Duodenal mucosa (tissue), 2 donors: Measurements from ENCODE around the gene HDC.

Experiments used
- H3K27ac ChIP-seq: one replicate; pipeline ENCODE4 v1.7.0; 2013; ENCODE audit warnings: low read depth, low read length
- H3K27me3 ChIP-seq, 2 donors: one replicate each; pipeline ENCODE4 v1.7.0; 2013; ENCODE audit warnings: low read length in 2 of 2, control low read depth in 1 of 2; ENCODE audit not compliant: insufficient read depth in 2 of 2, control insufficient read depth in 1 of 2
- H3K36me3 ChIP-seq, 2 donors: one replicate each; pipeline ENCODE4 v1.7.0; 2013; ENCODE audit warnings: low read length in 2 of 2, control low read depth in 1 of 2; ENCODE audit not compliant: insufficient read depth in 2 of 2, control insufficient read depth in 1 of 2
- H3K4me1 ChIP-seq, 2 donors: one replicate each; pipeline ENCODE4 v1.7.0; 2013; ENCODE audit warnings: low read length in 2 of 2, control low read depth in 1 of 2; ENCODE audit not compliant: insufficient read depth in 2 of 2, control insufficient read depth in 1 of 2
- H3K4me3 ChIP-seq, 2 donors: one replicate each; pipeline ENCODE4 v1.7.0; 2013; ENCODE audit warnings: low read length in 2 of 2, low read depth in 1 of 2
- H3K9ac ChIP-seq, 2 donors: one replicate each; pipeline ENCODE4 v1.7.0; 2013; ENCODE audit warnings: low read length in 2 of 2, low read depth in 1 of 2
- H3K9me3 ChIP-seq, 2 donors: one replicate each; pipeline ENCODE4 v1.7.0; 2013; ENCODE audit warnings: low read length in 2 of 2, control low read depth in 1 of 2; ENCODE audit not compliant: control insufficient read depth in 1 of 2

The HDC gene

DNA sequence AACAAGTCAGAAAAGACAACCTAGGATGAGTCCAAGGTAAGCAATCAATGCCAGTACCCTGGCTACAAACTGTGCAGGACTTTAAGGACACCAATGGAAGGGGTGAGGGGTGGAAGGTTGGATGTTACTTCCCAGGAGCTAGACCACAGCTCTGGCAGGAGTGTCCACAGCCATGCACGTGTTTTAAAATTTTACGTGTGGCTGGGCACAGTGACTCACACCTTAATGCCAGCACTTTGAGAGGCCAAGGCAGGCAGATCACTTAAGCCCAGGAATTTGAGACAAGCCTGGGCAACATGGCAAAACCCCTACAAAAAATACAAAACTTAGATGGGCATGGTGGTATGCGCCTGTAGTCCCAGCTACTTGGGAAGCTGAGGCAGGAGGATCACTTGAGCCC, 14.7 kb upstream of the HDC start:
- Histone ChIP-seq H3K4me1 (no peaks in the 10 kb centered on the region), H3K9me3 (no peaks in the 10 kb centered on the region), H3K27ac (no peak overlapping the region), H3K9ac (no peak overlapping the region), H3K36me3 (peaks cover 0 to 4% of the 10 kb centered on the region in 2 donors), H3K27me3 (no peaks in the 10 kb centered on the region), H3K4me3 (no peak overlapping the region)

DNA sequence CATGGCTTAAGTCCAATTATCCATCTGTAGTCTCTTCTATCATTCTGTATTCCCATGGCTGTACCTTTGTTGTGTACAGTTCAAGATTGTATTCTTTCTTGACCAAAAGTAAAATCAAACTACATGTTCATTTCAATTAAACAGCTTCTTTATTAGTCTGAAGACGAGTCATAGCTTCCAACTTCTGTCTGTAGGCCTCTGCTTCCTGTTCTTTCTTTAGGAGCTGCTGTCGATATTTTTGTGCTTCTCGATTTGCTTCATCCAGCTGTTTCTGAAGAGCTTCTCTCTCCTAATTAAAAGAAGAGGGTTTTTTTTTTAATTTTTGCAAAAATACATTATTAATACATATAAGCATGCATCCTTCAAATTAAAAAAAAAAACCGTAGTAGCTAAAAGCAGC, 13.0 kb upstream of the HDC start:
- Histone ChIP-seq H3K4me3 (no peak overlapping the region), H3K27me3 (no peaks in the 10 kb centered on the region), H3K27ac (no peak overlapping the region), H3K9me3 (no peaks in the 10 kb centered on the region), H3K36me3 (no peaks in the 10 kb centered on the region), H3K9ac (no peak overlapping the region), H3K4me1 (no peaks in the 10 kb centered on the region)

DNA sequence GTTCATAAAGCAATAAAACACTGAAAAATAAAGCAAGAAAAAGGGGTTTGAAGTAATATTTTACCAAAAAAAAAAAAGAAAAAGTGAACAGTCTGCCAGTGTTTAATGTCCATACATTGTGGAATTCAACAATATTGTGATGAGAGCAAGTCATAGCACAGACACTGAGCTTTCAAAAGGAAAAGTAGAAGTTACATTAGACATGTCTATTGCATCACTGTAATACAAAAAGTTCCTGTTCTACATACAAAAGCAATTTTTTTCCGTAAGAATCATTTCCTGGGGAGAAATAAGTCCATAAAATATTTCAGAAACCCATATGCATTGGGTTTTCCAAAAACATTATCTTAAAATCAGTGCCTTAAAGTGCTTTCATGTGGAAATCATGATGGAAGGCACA, 11.8 kb upstream of the HDC start:
- H3K4me3 ChIP-seq: no peak overlapping the region
- H3K27ac ChIP-seq: no peak overlapping the region

DNA sequence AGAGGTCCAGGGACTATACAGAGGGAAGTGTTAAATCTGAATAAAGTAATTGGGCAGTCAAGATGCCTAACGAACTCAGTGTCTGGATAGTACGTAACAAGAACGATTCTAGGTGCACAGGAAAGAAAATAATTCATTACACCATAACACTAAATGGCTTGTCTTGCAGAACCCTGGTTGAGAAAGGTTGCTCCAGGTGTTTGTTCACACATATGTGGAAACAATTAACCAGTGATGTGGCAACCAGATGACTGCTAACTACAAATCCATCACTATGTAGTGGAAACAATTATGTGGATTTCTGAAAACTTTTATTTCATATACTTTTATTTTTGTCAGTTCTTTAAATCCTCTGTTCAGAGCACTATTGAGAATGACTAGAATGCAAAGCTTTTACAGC, 10.4 kb upstream of the HDC start:
- Histone ChIP-seq H3K27ac (no peak overlapping the region), H3K27me3 (no peaks in the 10 kb centered on the region), H3K4me1 (no peaks in the 10 kb centered on the region), H3K9ac (no peak overlapping the region), H3K36me3 (no peaks in the 10 kb centered on the region), H3K4me3 (no peak overlapping the region), H3K9me3 (no peaks in the 10 kb centered on the region)

More for the DNA sequence above, 11.8 kb upstream of the HDC start:
- Histone ChIP-seq H3K4me1 (no peaks in the 10 kb centered on the region), H3K9ac (no peak overlapping the region), H3K9me3 (no peaks in the 10 kb centered on the region), H3K27me3 (no peaks in the 10 kb centered on the region), H3K36me3 (no peaks in the 10 kb centered on the region)

DNA sequence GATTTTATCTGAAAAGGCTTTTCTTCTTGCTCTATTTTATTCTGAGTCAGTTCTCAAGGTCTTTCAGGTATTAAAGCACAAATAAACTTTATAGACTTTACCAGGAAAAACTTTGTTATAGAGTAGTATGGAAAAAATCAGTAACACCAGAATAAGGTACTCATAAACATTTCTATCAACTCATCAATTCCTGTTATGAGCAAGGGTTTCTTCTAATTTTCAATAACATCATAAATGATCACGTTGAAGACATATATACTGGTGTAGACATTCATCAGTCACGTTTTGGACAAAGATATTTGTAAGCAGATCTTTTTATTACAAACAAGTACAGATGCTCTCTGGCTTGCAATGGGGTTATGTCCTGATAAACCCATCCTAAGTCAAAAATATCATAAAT, 9.6 kb upstream of the HDC start:
- H3K27ac ChIP-seq: no peak overlapping the region
- H3K36me3 ChIP-seq: no peaks in the 10 kb centered on the region
- H3K9ac ChIP-seq: no peak overlapping the region
- H3K4me3 ChIP-seq: no peak overlapping the region
- no peaks in the 10 kb centered on the region for H3K9me3 ChIP-seq
- no peaks in the 10 kb centered on the region for H3K4me1 ChIP-seq
- no peaks in the 10 kb centered on the region for H3K27me3 ChIP-seq

DNA sequence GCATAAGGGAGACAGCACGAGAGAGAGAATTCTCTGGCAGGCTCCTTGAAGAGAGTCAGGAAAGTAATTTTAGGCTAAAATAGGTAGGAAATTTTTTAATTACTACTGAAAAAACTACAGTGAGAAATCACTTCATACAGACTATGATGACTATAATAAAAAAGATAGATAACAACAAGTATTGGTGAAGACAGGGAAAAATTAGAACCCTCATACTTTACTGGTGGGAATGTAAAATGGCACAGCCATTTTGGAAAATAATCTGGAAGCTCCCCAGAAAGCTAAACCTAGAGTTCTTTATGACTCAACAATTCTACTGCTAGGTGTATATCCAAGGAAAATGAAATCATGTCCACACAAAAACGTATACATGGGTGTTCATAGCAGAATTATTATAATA, 2.1 kb upstream of the HDC start:
- H3K36me3 ChIP-seq: no peaks in the 10 kb centered on the region
- H3K27me3 ChIP-seq: no peaks in the 10 kb centered on the region
- H3K27ac ChIP-seq: no peak overlapping the region
- no peak overlapping the region for H3K9ac ChIP-seq
- no peaks in the 10 kb centered on the region for H3K9me3 ChIP-seq
- no peak overlapping the region for H3K4me3 ChIP-seq
- H3K4me1 ChIP-seq: peaks cover 0 to under 1% of the 10 kb centered on the region in 2 donors

DNA sequence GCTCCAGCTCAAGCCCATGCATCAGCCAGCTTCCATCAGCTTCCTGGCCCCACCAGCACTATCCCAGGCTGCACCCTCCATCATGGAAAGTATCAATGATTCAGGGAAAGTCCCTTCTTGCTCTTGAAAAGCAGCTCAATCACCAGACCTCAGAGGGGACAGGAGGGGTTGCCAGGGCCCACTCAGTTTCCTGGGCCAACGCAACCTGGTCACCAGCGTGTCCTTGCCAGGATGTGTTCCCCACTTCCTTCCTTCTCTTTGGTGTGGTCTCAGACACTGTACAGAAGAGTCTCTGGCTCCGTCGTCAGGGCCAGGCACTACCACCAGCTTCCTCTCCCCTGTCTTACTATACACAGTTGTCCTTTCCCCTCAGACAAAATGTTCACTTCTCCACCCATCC, 3.0 kb downstream of the HDC start:
- Histone ChIP-seq H3K27ac (no peak overlapping the region), H3K36me3 (no peaks in the 10 kb centered on the region), H3K27me3 (no peaks in the 10 kb centered on the region), H3K9me3 (no peaks in the 10 kb centered on the region), H3K4me3 (no peak overlapping the region), H3K4me1 (peaks cover 0 to 4% of the 10 kb centered on the region in 2 donors), H3K9ac (no peak overlapping the region)

DNA sequence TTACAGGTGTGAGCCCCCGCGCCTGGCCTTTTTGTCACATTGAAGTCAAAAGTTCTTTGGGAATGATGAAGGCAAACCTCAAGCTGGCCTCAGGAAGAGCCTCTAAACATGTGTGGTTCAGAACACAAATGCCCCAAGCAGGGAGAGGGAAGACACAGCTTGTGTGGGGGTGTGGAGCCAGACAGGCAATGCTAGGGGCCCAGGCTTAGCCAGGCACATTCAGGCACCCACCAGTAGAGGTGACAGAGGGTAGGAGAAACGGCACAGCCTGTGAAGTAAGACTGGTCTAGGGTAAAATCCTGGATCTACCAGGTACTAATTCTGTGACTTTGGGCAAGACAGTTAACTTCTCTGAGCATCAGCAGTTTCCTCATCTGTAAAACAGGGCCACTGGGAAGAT, 3.5 kb downstream of the HDC start:
- Histone ChIP-seq H3K9me3 (no peaks in the 10 kb centered on the region), H3K27me3 (no peaks in the 10 kb centered on the region), H3K4me1 (peaks cover 0 to 4% of the 10 kb centered on the region in 2 donors), H3K4me3 (no peak overlapping the region), H3K9ac (no peak overlapping the region), H3K27ac (no peak overlapping the region), H3K36me3 (no peaks in the 10 kb centered on the region)

DNA sequence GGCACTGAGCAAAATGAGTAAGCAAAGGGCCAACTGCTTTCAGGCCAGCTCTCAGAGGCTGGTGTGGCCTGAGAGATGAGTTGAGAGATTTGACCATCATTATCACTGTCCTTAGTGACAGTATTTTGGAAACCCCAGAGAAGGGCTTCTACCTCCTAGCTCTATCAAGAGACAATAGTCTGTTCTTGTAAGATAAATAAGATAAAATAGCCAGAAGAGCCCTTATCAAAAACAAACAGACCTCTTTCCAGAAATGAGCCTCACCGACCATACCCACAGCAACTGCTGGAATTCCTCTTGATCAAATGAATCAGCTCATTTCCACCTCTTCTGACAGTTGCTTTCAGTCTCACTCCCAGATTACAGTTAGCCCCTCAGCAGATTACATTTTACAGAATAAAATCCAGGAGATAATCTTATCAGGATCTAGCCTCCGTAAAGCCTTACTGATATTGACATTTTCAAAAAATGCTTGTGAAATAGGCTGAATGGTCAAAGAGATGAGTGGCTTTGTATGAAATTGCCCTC, 4.5 kb downstream of the HDC start:
- Histone ChIP-seq H3K36me3 (no peaks in the 10 kb centered on the region), H3K4me3 (no peak overlapping the region), H3K27me3 (no peaks in the 10 kb centered on the region), H3K9ac (no peak overlapping the region), H3K4me1 (peaks cover 0 to 4% of the 10 kb centered on the region in 2 donors), H3K9me3 (no peaks in the 10 kb centered on the region), H3K27ac (no peak overlapping the region)

DNA sequence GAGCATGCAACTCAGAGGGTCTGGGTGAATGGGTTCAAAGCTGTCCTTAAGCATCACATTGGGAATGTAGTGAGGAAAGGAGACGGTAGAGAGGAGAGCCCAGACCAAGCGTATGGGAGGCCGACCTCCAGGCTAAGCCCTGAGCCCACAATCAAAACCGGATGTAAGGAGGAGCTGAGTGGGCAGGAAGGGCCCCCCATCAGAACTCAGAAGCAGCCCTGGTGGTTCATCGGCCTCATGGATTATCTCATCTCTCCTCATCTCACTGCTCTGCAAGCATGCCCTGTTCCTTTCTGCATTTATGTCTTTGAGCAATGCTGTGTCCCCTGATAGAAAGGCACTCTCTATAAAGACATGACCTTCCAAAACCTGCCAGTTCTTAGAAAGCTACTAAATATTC, 6.2 kb downstream of the HDC start:
- Histone ChIP-seq H3K9ac (no peak overlapping the region), H3K4me3 (no peak overlapping the region), H3K27ac (no peak overlapping the region), H3K27me3 (no peaks in the 10 kb centered on the region), H3K4me1 (peaks cover 0 to 4% of the 10 kb centered on the region in 2 donors), H3K9me3 (no peaks in the 10 kb centered on the region), H3K36me3 (no peaks in the 10 kb centered on the region)

DNA sequence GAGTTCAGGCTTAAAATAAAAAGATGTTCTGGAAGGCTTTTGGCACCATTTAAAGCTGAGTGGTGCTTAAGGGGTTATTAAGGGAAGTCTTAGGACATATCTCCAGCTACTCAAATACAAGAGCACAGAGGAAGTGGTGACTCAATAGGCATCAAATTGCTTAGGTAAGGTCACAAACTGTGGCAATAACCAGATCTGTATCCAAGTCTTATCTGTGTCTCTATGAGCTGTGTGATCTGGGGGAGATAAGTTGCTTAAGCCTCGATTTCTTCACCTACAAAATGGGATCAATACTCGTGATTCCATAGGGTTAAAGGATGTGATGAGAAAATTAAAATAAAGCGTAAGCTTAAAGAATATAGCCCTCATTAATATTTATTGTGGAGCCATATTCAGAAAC, 7.6 kb downstream of the HDC start:
- no peak overlapping the region for H3K9ac ChIP-seq
- no peaks in the 10 kb centered on the region for H3K27me3 ChIP-seq
- H3K9me3 ChIP-seq: no peaks in the 10 kb centered on the region
- peaks cover 0 to 4% of the 10 kb centered on the region in 2 donors for H3K4me1 ChIP-seq
- no peak overlapping the region for H3K4me3 ChIP-seq
- H3K36me3 ChIP-seq: no peaks in the 10 kb centered on the region
- no peak overlapping the region for H3K27ac ChIP-seq
